Measurements from ENCODE around the gene BTN2A1.

Gene BTN2A1

GRCh38 chr6:26426691-26427450 lies 30.9 kb upstream of the BTN2A1 start:
- Histone ChIP-seq H3K4me2 (ENCODE audit: low read length) (no peak overlapping the region), H3K9me2 (replicated peaks; ENCODE audit: control insufficient read depth, low read length) (no peaks in the 10 kb centered on the region), H3F3A (ENCODE audit: control insufficient read depth, insufficient read depth) (no peaks in the 10 kb centered on the region), H3K27me3 (ENCODE audit: control insufficient read depth, low read length) (no peaks in the 10 kb centered on the region), H3K9me3 (ENCODE audit: control insufficient read depth, insufficient read depth, low read length) (no peaks in the 10 kb centered on the region), H3K4me1 (ENCODE audit: control insufficient read depth, low read length) (0 out of 2 replicates have a peak, but pooled peaks cover 2% of the 10 kb centered on the region), H3K4me3 (ENCODE audit: low read length) (no peak overlapping the region), H3K27ac (ENCODE audit: low read depth, low read length) (no peak overlapping the region), H3K79me2 (ENCODE audit: control insufficient read depth, low read length) (no peaks in the 10 kb centered on the region), H3K36me3 (ENCODE audit: control insufficient read depth, low read length) (peaks cover 3% of the 10 kb centered on the region; the same call in 1 of the 2 replicates), H4K20me1 (ENCODE audit: control insufficient read depth, insufficient read depth, low read depth, low read length) (no peaks in the 10 kb centered on the region)
- TF ChIP-seq EZH2phosphoT487 (IDR thresholded peaks at IDR 0.05; ENCODE audit: borderline replicate concordance, low read length) (no peak), CTCF (IDR thresholded peaks at IDR 0.05; ENCODE audit: low read depth, low read length, poor library complexity, severe bottlenecking) (no peak)

- no peaks in the 10 kb centered on the region for H3F3A ChIP-seq (ENCODE audit: control insufficient read depth, insufficient read depth)
- peaks cover 3% of the 10 kb centered on the region; the same call in 1 of the 2 replicates for H3K36me3 ChIP-seq (ENCODE audit: control insufficient read depth, low read length)
- no peak overlapping the region for H3K4me2 ChIP-seq (ENCODE audit: low read length)
- no peaks in the 10 kb centered on the region for H3K9me3 ChIP-seq (ENCODE audit: control insufficient read depth, insufficient read depth, low read length)
- H3K9me2 ChIP-seq (replicated peaks; ENCODE audit: control insufficient read depth, low read length): no peaks in the 10 kb centered on the region
- no peaks in the 10 kb centered on the region for H3K79me2 ChIP-seq (ENCODE audit: control insufficient read depth, low read length)
- TF ChIP-seq EZH2phosphoT487 (IDR thresholded peaks at IDR 0.05; ENCODE audit: borderline replicate concordance, low read length) (no peak), CTCF (IDR thresholded peaks at IDR 0.05; ENCODE audit: low read depth, low read length, poor library complexity, severe bottlenecking) (no peak)
- no peak overlapping the region for H3K4me3 ChIP-seq (ENCODE audit: low read length)
- no peaks in the 10 kb centered on the region for H3K4me1 ChIP-seq (ENCODE audit: control insufficient read depth, low read length)
- H3K27ac ChIP-seq (ENCODE audit: low read depth, low read length): no peak overlapping the region
- no peaks in the 10 kb centered on the region for H4K20me1 ChIP-seq (ENCODE audit: control insufficient read depth, insufficient read depth, low read depth, low read length)
- no peaks in the 10 kb centered on the region for H3K27me3 ChIP-seq (ENCODE audit: control insufficient read depth, low read length)
These were observed 30.3 kb upstream of the BTN2A1 start for GRCh38 chr6:26427451-26427809.

- Histone ChIP-seq H3K4me2 (ENCODE audit: low read length) (no peak overlapping the region), H3K27ac (ENCODE audit: low read depth, low read length) (no peak overlapping the region), H3K4me1 (ENCODE audit: control insufficient read depth, low read length) (no peaks in the 10 kb centered on the region), H3K9me2 (replicated peaks; ENCODE audit: control insufficient read depth, low read length) (no peaks in the 10 kb centered on the region), H3K36me3 (ENCODE audit: control insufficient read depth, low read length) (peaks cover 3% of the 10 kb centered on the region; the same call in 1 of the 2 replicates), H3K9me3 (ENCODE audit: control insufficient read depth, insufficient read depth, low read length) (no peaks in the 10 kb centered on the region; the same call in 1 of the 2 replicates), H4K20me1 (ENCODE audit: control insufficient read depth, insufficient read depth, low read depth, low read length) (no peaks in the 10 kb centered on the region), H3F3A (ENCODE audit: control insufficient read depth, insufficient read depth) (no peaks in the 10 kb centered on the region), H3K4me3 (ENCODE audit: low read length) (no peak overlapping the region), H3K79me2 (ENCODE audit: control insufficient read depth, low read length) (no peaks in the 10 kb centered on the region), H3K27me3 (ENCODE audit: control insufficient read depth, low read length) (no peaks in the 10 kb centered on the region)
- TF ChIP-seq EZH2phosphoT487 (IDR thresholded peaks at IDR 0.05; ENCODE audit: borderline replicate concordance, low read length): no peak
- no peak for TF ChIP-seq CTCF (IDR thresholded peaks at IDR 0.05; ENCODE audit: low read depth, low read length, poor library complexity, severe bottlenecking)
These were observed 29.5 kb upstream of the BTN2A1 start for GRCh38 chr6:26428206-26428605.

Measured in DOHH2 (cell line).